Measurements from ENCODE around the gene ADAT2.
"Not testable (repeated sequence)": the region's sequence is repeated elsewhere in the genome, so short reads cannot be mapped to it uniquely, and the experiment has no call there.

ADAT2 gene

GRCh38 chr6:143450453-143451371, at the start of gene ADAT2, which contains the start of gene PEX3:
ADAT2 (minus strand) TSS chr6:143450695; CDS start chr6:143450658, 37 bp downstream.
PEX3 (plus strand) TSS chr6:143450805; CDS start chr6:143451043, 238 bp downstream.
- peak; percentile 79 for DNase-seq

DNA sequence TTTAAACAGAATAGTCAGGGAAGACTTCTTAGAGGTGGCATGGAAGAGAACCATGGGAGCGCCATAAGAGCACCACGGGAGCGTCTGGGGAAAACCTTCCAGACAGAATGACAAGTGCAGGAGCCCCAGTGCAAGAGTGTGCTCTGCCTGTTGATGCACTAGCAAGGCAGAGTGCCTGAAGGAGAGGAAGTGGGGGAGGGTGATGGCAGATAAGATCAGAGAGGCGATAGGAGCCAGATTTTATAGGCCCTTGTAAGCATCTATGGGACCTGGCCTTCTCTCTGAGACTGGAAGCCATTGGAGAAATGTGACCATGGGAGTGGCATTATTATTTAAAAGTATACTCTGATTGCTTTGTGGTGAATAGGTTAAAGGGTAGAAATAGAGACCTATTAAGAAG, 47.9 kb upstream of the ADAT2 start:
- DNase-seq, result no peak

GRCh38 chr6:143496974-143497373, 46.5 kb upstream of the ADAT2 start:
- no peak for DNase-seq

- no peak for DNase-seq
Measured at GRCh38 chr6:143490775-143491174, 40.3 kb upstream of the ADAT2 start.

DNA sequence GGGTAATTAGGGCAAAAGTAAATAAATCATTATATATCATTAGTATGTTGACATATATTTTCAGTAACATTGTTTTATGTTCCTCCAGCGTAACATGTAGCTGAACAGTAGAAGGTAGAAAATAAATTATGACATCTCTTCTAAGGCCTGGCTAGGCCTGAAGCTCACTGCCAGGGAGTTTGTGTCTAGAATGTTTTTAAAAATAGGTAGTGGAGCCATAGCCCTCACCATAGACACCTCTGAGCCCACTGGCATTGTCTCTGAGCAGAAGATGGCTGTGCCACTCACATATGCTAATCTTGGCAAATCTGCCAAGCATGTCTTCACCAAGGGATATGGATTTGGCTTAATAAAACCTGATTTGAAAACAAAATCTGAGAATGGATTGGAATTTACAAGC, 39.7 kb upstream of the ADAT2 start:
- DNase-seq, result no peak

DNA sequence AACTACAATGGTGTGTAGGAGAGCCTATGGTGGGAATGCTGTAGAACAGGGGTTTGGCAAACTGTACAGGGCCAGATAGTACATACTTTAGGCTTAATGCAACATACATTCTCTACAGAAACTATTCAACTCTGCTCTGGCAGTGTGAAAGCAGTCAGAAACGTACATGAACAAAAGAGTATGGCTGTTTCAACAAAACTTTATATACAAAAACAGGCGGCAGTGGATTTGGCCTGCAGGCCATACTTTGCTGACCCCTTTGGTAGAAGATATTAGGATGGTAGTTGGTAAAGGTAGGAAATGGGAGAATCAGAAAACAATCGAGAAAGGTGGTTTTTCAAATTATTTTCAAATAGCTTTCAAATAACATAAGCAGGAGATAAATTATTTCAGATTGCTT, 36.3 kb upstream of the ADAT2 start:
- no peak for DNase-seq

GRCh38 chr6:143485967-143486366, 35.5 kb upstream of the ADAT2 start:
- no peak for DNase-seq

GRCh38 chr6:143482593-143482992, 32.1 kb upstream of the ADAT2 start:
- no peak for DNase-seq

DNA sequence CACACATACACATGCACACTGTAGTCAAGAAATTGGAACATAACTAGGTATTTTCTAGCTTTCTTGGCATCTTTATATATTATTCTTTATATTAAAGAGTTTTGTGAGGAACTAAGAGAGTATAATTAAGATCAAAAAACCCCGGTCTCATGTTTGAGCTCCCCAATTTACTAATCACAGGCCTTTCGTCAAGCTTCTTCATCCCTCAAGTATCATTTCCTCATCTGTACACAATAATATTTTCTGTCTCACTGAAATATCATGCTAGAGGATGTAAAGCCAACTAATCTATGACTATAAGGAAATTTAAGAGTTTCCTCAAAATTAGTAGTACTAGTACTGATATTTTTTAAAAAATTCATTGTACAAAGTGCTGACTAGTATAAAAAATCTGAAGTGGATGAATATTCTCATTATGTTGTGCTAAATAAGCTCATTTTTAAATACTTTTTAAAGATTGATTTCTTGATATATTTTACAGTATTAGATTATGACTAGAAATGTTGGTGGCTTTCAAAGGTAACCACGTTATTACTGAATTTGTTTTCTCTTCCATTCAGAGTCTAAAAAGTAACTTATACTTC, 28.1 kb upstream of the ADAT2 start:
- DNase-seq, result no peak

GRCh38 chr6:143476545-143476944, 26.1 kb upstream of the ADAT2 start:
- no peak for DNase-seq

- no peak for DNase-seq
Measured at GRCh38 chr6:143471822-143472221, 21.3 kb upstream of the ADAT2 start.

GRCh38 chr6:143468823-143469222, 18.3 kb upstream of the ADAT2 start:
- DNase-seq, result not testable (repeated sequence)

DNA sequence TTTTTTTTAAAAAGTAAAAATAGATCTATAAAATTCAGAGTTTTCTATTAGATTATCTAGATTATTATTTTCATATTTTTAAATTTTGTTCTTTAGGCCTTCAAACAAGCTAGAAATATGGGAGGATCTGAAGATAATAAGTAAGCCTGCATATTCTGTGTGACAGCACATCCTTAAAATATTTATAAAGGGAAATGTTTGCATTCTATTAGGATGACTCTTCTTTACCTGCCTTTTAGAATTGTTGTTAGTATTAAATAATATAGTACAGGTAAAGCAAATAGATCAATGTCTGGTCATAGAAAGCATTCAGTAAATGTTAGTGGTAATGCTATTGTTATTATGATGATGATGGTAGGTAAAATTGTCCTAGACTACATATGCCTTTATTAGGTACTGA, 17.5 kb upstream of the ADAT2 start:
- DNase-seq, result no peak

DNA sequence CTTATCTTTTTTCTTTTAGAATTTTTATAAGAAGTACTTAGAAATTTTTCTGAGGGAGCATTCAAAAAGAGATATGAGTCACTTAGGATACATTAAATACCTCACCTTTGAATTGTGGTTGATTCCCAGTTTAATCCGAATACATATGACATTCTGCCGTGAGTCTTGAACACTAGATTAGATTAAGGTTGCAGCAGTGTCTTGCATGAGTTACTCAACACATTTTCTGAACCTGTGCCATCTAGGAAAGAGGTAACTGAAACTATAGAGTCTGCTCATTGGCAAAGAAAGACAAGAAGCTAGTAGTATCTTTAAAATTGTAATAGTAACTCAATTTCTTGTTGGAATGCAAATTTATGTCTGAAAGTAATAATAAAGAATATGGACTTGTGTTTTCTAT, 15.1 kb upstream of the ADAT2 start:
- DNase-seq, result no peak

DNA sequence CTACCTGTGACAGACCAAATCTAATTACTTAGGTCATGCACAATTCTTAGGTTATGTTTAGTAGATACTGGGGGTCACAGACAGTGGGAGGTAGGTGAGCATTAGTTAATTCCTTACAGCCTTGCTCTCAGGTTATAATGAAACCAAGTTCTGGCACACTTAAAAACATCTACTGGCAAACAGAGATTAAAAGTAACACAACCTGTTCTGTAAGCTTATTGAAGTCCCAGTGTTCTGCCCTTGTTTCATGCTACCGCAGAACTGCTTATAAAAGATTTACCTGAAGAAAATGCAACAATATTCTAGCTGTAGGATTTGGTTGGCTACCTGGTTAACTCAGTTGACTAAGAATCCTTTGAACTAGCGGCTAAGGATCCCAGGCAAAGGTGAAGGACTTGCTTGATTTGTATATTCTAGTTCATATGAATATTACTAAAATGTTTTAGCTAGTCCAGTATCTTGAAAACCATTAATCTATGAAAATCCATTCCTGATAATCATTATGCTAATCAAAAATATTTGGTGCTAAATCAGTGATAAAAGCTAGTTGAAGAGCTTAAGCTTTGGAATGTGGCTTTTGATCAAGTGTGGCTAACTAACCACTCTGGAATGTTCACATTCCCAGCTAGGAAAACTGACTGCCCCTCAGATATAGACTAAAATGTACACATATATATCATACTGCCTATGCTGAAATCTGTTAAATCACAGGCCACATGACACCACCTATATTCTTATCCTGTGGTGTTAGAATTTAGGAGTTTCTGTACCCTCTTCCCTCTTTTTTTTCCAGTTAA, 7.3 kb upstream of the ADAT2 start:
- DNase-seq, result no peak

DNA sequence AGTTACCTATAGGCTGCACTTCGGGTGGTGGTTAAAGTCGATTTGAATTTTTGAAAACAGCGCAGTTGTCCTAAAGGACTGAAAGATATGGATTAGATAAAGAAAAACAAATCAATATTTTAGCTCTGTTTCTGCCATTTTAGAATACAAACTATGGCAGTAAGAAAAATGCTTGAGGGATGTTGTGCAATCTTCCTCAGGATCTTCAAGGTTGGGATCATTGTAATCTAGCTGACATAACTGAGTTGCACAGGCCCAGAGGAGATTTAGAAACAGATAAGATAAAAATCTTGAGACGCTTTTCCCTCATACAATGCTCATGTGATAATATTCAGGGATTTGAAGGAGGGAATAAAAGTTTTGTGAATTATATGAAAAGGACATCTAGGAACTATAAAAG, 1.0 kb upstream of the ADAT2 start:
- no peak for DNase-seq

DNA sequence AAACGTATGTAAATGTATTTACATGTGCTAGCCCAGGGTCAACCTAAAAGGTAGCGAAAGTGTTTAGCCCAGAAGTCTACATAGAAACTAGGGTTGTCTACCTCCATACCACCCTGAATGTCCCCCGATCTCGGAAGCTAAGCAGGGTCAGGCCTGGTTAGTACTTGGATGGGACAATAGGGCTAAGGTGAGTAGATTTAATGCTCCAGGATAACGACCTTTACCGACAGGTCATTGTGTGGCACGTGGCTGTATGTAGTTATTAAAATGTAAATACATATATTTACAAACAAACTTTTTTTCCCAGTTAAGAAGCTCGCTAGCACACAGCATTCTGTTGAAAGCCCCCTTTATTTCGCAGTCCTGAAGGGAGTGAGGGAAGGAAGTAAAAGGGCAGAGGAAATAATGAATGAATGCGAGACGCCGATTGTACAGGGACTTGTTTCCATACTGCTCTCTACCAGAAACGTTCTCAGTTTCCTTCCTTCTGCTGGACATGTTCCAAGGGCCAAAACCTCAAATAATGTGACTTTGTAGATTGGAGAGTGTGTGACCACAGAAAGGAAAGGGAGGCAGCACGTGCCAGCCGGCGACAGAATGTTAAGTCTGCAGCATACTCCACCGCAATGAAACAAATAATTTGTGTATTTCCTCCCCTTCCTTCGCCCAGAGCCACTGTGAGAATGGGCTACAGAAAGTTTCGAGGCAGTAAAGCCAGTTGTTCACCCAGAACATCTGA, 612 bp downstream of the ADAT2 start:
- DNase-seq, result peak; percentile 25

- DNase-seq, result no peak
Measured at GRCh38 chr6:143449082-143449713, 1.3 kb downstream of the ADAT2 start.

- not testable (repeated sequence) for DNase-seq
Measured at GRCh38 chr6:143447865-143448264, 2.6 kb downstream of the ADAT2 start.

DNA sequence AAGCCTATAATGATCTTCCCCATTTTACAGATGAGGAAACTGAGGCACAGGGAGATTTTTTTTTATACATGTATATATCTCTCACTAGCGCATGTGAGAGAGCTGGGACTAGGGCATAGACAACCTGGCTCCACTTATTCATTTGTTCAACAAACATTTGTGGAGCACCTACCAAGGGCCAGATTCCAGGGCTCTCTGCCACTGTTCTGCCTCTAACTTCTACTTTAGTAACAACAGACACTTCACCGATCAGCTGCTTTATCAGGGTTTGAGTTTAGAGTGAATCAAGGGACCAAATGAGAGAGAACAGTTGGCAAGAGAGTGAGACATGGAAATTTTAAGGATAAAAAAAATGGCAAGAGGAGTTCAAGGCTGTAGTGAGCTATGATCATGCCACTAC, 7.4 kb downstream of the ADAT2 start:
- DNase-seq, result no peak

DNA sequence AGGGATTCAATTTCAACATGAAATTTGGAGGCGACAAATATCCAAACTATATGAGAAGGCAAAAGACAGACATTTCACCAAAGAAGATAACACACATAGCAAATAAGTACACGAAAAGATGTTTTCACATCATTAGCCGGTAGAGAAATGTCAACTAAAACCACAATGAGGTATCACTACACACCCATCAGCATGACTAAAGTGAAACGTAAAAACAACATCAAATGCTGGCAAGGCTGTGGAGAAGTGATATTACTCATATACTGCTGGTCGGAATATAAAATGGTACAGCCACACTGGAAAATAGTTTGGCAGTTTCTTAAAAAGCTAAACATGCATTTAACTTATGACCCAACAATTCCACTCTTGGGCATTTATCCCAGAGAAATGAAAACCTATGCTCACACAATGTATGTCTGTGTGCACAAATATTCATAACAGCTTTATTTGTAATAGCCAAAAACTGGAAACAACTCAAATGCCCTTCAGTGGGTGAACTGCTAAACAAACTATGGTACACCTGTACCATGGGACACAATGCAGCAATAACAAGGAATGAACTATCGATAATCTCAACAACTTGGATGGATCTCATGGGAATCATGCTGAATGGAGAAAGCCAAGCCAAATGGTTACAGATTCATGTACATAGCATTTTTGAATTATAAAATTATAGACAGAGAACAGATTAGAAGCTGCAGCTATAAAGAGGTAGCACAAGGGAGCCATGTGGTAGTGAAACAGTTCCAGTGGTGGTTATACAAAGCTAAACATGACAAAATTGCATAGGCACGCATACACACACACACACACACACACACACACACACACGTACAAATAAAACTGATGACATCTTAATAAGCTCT, 8.6 kb downstream of the ADAT2 start:
- no peak for DNase-seq

All from NCI-H1694 treated with DMSO at 0.1 percent for 48 hours (cell line).